Osteoblast (primary cell): Measurements from ENCODE around the gene ESF1. TPM values are rescaled to one million over a fixed set of nuclear protein-coding genes. Genes with fewer than 3 reads are reported as not detected.

Experiments
- DNase-seq: peaks from one replicate; pipeline ENCODE4 v3.0.0; 2011; ENCODE audit warnings: low spot score, mixed read lengths; ENCODE audit not compliant: insufficient read length; ENCODE audit errors: missing footprints
- H2AFZ ChIP-seq: 2 replicates; pipeline ENCODE4 v1.6.0; 2011; ENCODE audit warnings: mild to moderate bottlenecking, low read length
- H3K27ac ChIP-seq: 2 replicates; pipeline ENCODE4 v1.5.1; 2011; ENCODE audit warnings: mild to moderate bottlenecking, low read depth, low read length, moderate library complexity
- H3K27me3 ChIP-seq: 2 replicates; pipeline ENCODE4 v1.6.0; 2012; ENCODE audit warnings: mild to moderate bottlenecking, control low read depth, inconsistent platforms, low read length, moderate library complexity; ENCODE audit not compliant: insufficient read depth
- H3K36me3 ChIP-seq: 2 replicates; pipeline ENCODE4 v1.5.1; 2011; ENCODE audit warnings: mild to moderate bottlenecking, low read length, control low read depth, moderate library complexity; ENCODE audit not compliant: insufficient read depth
- H3K4me1 ChIP-seq: 2 replicates; pipeline ENCODE4 v1.5.1; 2011; ENCODE audit warnings: mild to moderate bottlenecking, low read length, control low read depth, moderate library complexity; ENCODE audit not compliant: insufficient read depth
- H3K4me2 ChIP-seq: 2 replicates; pipeline ENCODE4 v1.6.0; 2011; ENCODE audit warnings: mild to moderate bottlenecking, low read length; ENCODE audit not compliant: insufficient read depth
- H3K4me3 ChIP-seq: fragments of 200-600 bp; sonication (generic); 3 replicates; pipeline ENCODE4 v1.5.1; 2012; ENCODE audit warnings: mild to moderate bottlenecking, low read length, inconsistent platforms; ENCODE audit not compliant: insufficient read depth
- H3K79me2 ChIP-seq: 2 replicates; pipeline ENCODE4 v1.6.0; 2012; ENCODE audit warnings: mild to moderate bottlenecking, low read length, control low read depth, inconsistent platforms; ENCODE audit not compliant: insufficient read depth
- H3K9me3 ChIP-seq: 2 replicates; pipeline ENCODE4 v1.5.1; 2011; ENCODE audit warnings: low read depth, low read length, control low read depth
- H4K20me1 ChIP-seq: 2 replicates; pipeline ENCODE4 v1.6.0; 2012; ENCODE audit warnings: mild to moderate bottlenecking, low read length, control low read depth; ENCODE audit not compliant: insufficient read depth
- CTCF ChIP-seq: IDR thresholded peaks from 2 replicates; pipeline ENCODE4 v1.5.1; 2011; ENCODE audit warnings: mild to moderate bottlenecking, low read depth, low read length, moderate library complexity; ENCODE audit errors: extremely low read depth
- total RNA-seq: library from RNA; depleted of rRNA; stranded (reverse); fragments of >200 nt; gene quantifications from 2 replicates; pipeline ENCODE4 v1.2.3, GENCODE V29; 2012

ESF1 gene
- total RNA-seq, 1 donor: 9.0 TPM

GRCh38 chr20:13822459-13822858 is 37.7 kb upstream of the ESF1 start:
- peaks cover 10% of the 10 kb centered on the region for H3K36me3 ChIP-seq

GRCh38 chr20:13821876-13822275 is 37.2 kb upstream of the ESF1 start:
- Histone ChIP-seq H3K79me2 (no peaks in the 10 kb centered on the region), H3K9me3 (no peaks in the 10 kb centered on the region), H3K36me3 (peaks cover 16% of the 10 kb centered on the region), H3K27me3 (no peaks in the 10 kb centered on the region), H3K4me3 (no peak overlapping the region), H2AFZ (no peak overlapping the region), H4K20me1 (no peaks in the 10 kb centered on the region), H3K4me2 (no peak overlapping the region), H3K27ac (no peak overlapping the region), H3K4me1 (no peaks in the 10 kb centered on the region)
- DNase-seq: no peak
- TF ChIP-seq CTCF: no peak

More at GRCh38 chr20:13822459-13822858, 37.7 kb upstream of the ESF1 start:
- Histone ChIP-seq H3K9me3 (no peaks in the 10 kb centered on the region), H3K79me2 (no peaks in the 10 kb centered on the region), H3K27me3 (no peaks in the 10 kb centered on the region), H3K4me1 (no peaks in the 10 kb centered on the region), H3K27ac (no peak overlapping the region), H3K4me2 (no peak overlapping the region), H2AFZ (no peak overlapping the region), H3K4me3 (no peak overlapping the region), H4K20me1 (no peaks in the 10 kb centered on the region)
- no peak for TF ChIP-seq CTCF
- no peak for DNase-seq

GRCh38 chr20:13819885-13820645 is 35.3 kb upstream of the ESF1 start:
- Histone ChIP-seq H3K27me3 (no peaks in the 10 kb centered on the region), H3K36me3 (peaks cover 32% of the 10 kb centered on the region), H3K27ac (no peak overlapping the region), H3K9me3 (no peaks in the 10 kb centered on the region), H3K4me2 (no peak overlapping the region), H3K4me3 (no peak overlapping the region), H3K4me1 (no peaks in the 10 kb centered on the region), H2AFZ (no peak overlapping the region), H4K20me1 (no peaks in the 10 kb centered on the region), H3K79me2 (no peaks in the 10 kb centered on the region)
- peak; percentile 61 for DNase-seq
- peak; percentile 49 for TF ChIP-seq CTCF

- Histone ChIP-seq H4K20me1 (no peaks in the 10 kb centered on the region), H2AFZ (no peak overlapping the region), H3K4me1 (no peaks in the 10 kb centered on the region), H3K79me2 (no peaks in the 10 kb centered on the region), H3K27me3 (no peaks in the 10 kb centered on the region), H3K4me2 (no peak overlapping the region), H3K4me3 (no peak overlapping the region), H3K27ac (no peak overlapping the region), H3K9me3 (no peaks in the 10 kb centered on the region), H3K36me3 (peaks cover 56% of the 10 kb centered on the region)
- DNase-seq: no peak
- no peak for TF ChIP-seq CTCF
Observed at GRCh38 chr20:13817342-13817741, 32.6 kb upstream of the ESF1 start.
